Islet precursor cell (in vitro differentiated cells): ENCODE data around the gene TEAD1.
A peak's percentile ranks its signal among the peaks of the same experiment; 100 is the strongest.

ENCODE experiments used
- DNase-seq: peaks from one replicate; pipeline ENCODE4 v3.0.0-alpha.2; 2018

The TEAD1 gene

GRCh38 chr11:12715941-12716340, 41.7 kb downstream of the TEAD1 start:
- DNase-seq, result no peak

- DNase-seq, result peak; percentile 68
Measured at GRCh38 chr11:12716816-12717215, 42.6 kb downstream of the TEAD1 start.

GRCh38 chr11:12717851-12718291, 43.6 kb downstream of the TEAD1 start:
- DNase-seq, result no peak

- peak; percentile 69 for DNase-seq
Measured at GRCh38 chr11:12719221-12719620, 45.0 kb downstream of the TEAD1 start.

- DNase-seq, result no peak
Measured at GRCh38 chr11:12721816-12722604, 47.8 kb downstream of the TEAD1 start.

GRCh38 chr11:12723421-12724300, 49.4 kb downstream of the TEAD1 start:
- peak; percentile 85 for DNase-seq

- peak; percentile 92 for DNase-seq
Measured at GRCh38 chr11:12724301-12725054, 50.3 kb downstream of the TEAD1 start.

- no peak for DNase-seq
Measured at GRCh38 chr11:12725055-12725862, 51.0 kb downstream of the TEAD1 start.

GRCh38 chr11:12725863-12726682, 51.9 kb downstream of the TEAD1 start:
- peak; percentile 61 for DNase-seq

- no peak for DNase-seq
Measured at GRCh38 chr11:12727563-12728211, 53.5 kb downstream of the TEAD1 start.

GRCh38 chr11:12728417-12728816, 54.2 kb downstream of the TEAD1 start:
- DNase-seq, result no peak

GRCh38 chr11:12729941-12730340, 55.7 kb downstream of the TEAD1 start:
- DNase-seq, result no peak

- no peak for DNase-seq
Measured at GRCh38 chr11:12731841-12732336, 57.7 kb downstream of the TEAD1 start.

- peak; percentile 61 for DNase-seq
Measured at GRCh38 chr11:12733091-12733490, 58.9 kb downstream of the TEAD1 start.

- no peak for DNase-seq
Measured at GRCh38 chr11:12734625-12735024, 60.4 kb downstream of the TEAD1 start.

- DNase-seq, result no peak
Measured at GRCh38 chr11:12735262-12735661, 61.0 kb downstream of the TEAD1 start.

- no peak for DNase-seq
Measured at GRCh38 chr11:12737024-12737423, 62.8 kb downstream of the TEAD1 start.

GRCh38 chr11:12741671-12742216, 67.5 kb downstream of the TEAD1 start:
- no peak for DNase-seq

GRCh38 chr11:12743834-12744449, 69.7 kb downstream of the TEAD1 start:
- DNase-seq, result no peak
